ENCODE results near the gene SLC22A24. TPM values are rescaled to one million over a fixed set of nuclear protein-coding genes. Genes with fewer than 3 reads are reported as not detected.

SLC22A24 gene
- total RNA-seq, 2 donors from 2014 or later = not detected

Other genes starting within 250 kb of the SLC22A24 start
- gene CHRM1, start 222.9 kb downstream of the SLC22A24 start, total RNA-seq = not detected
- not detected for gene SLC22A6, start 159.3 kb downstream of the SLC22A24 start, total RNA-seq
- gene SLC22A8, start 128.4 kb downstream of the SLC22A24 start, total RNA-seq = not detected
- gene SLC22A25, start 99.4 kb upstream of the SLC22A24 start, total RNA-seq = not detected
- not detected for gene SLC22A9, start 225.6 kb upstream of the SLC22A24 start, total RNA-seq